Measurements from ENCODE around the gene CCZ1B. TPM values are rescaled to one million over a fixed set of nuclear protein-coding genes. Genes with fewer than 3 reads are reported as not detected.
A peak's percentile ranks its signal among the peaks of the same experiment; 100 is the strongest.
"Not testable (repeated sequence)": the region's sequence is repeated elsewhere in the genome, so short reads cannot be mapped to it uniquely, and the experiment has no call there.

CCZ1B gene
- total RNA-seq, 1 experiment from 2014 or later: 77.0 TPM

GRCh38 chr7:6825236-6826125 lies 594 bp downstream of the CCZ1B start:
- not testable (repeated sequence) for H2BK15ac ChIP-seq (ENCODE audit: low read depth, low read length); H3K4me2 ChIP-seq (ENCODE audit: insufficient read depth, insufficient read length, low read length); H4K91ac ChIP-seq (ENCODE audit: insufficient read length, low read depth, low read length); H2BK5ac ChIP-seq (ENCODE audit: insufficient read length, low read length); H3K9me3 ChIP-seq (ENCODE audit: control insufficient read depth, low read depth, low read length); H3K79me2 ChIP-seq (ENCODE audit: insufficient read depth, low read length); H3K27me3 ChIP-seq (ENCODE audit: insufficient read depth, low read length); H4K20me1 ChIP-seq (ENCODE audit: control insufficient read depth, insufficient read depth, insufficient read length); H3K27me3 Mint-ChIP-seq (ENCODE audit: low read depth); H3K18ac ChIP-seq (ENCODE audit: insufficient read length, low read depth, low read length); H3T11ph ChIP-seq (ENCODE audit: low read length); H2AFZ ChIP-seq (ENCODE audit: low read length); H3K14ac ChIP-seq (ENCODE audit: insufficient read depth, low read length); H3K27ac Mint-ChIP-seq; H2BK20ac ChIP-seq (ENCODE audit: low read depth, low read length, poor library complexity, severe bottlenecking); H4K8ac ChIP-seq (replicated peaks; ENCODE audit: insufficient read length, low read depth, low read length); H3K4me1 Mint-ChIP-seq; H2BK12ac ChIP-seq (ENCODE audit: insufficient read length, low read depth, low read length); H2BK120ac ChIP-seq (ENCODE audit: low read depth, low read length, poor library complexity, severe bottlenecking); H3K9ac ChIP-seq (ENCODE audit: extremely low read depth, insufficient read length, low read length); DNase-seq; H3K27ac ChIP-seq (ENCODE audit: insufficient read length, low read depth, low read length); H3K4me1 ChIP-seq (ENCODE audit: insufficient read depth, low read length); H3K79me1 ChIP-seq (ENCODE audit: insufficient read depth, low read depth, low read length, poor library complexity, severe bottlenecking); H3K9me3 Mint-ChIP-seq; H3K56ac ChIP-seq (ENCODE audit: insufficient read length, low read depth, low read length); H3K4ac ChIP-seq (ENCODE audit: low read depth, low read length); H3K23me2 ChIP-seq (ENCODE audit: insufficient read length, low read depth, low read length, poor library complexity, severe bottlenecking); H4K5ac ChIP-seq (ENCODE audit: insufficient read length, low read depth, low read length); H2AK5ac ChIP-seq (ENCODE audit: insufficient read length, low read length); H3K23ac ChIP-seq (ENCODE audit: insufficient read length, low read depth, low read length)
- Mint-ChIP-seq H3K36me3 (ENCODE audit: insufficient read depth in 1 of 3, low read depth in 3 of 3) (peaks cover 4 to 17% (median 14%) of the 10 kb centered on the region in 3 experiments; a peak in 6 of 7 replicates), H3K4me3 (peak overlapping the region; percentile 74 to 83)
- WGBS (ENCODE audit: extremely low coverage, insufficient read length, low lambda C conversion rate): no CpG with 5 or more reads among the region's 42 CpGs

- H3K4ac ChIP-seq (ENCODE audit: low read depth, low read length); H3K27me3 ChIP-seq (ENCODE audit: insufficient read depth, low read length); DNase-seq; H3K79me1 ChIP-seq (ENCODE audit: insufficient read depth, low read depth, low read length, poor library complexity, severe bottlenecking); H2AFZ ChIP-seq (ENCODE audit: low read length); H3T11ph ChIP-seq (ENCODE audit: low read length); H3K9me3 Mint-ChIP-seq; H2BK12ac ChIP-seq (ENCODE audit: insufficient read length, low read depth, low read length); H2BK20ac ChIP-seq (ENCODE audit: low read depth, low read length, poor library complexity, severe bottlenecking); H3K4me2 ChIP-seq (ENCODE audit: insufficient read depth, insufficient read length, low read length); H4K8ac ChIP-seq (replicated peaks; ENCODE audit: insufficient read length, low read depth, low read length); H2BK15ac ChIP-seq (ENCODE audit: low read depth, low read length); H3K27me3 Mint-ChIP-seq (ENCODE audit: low read depth); H4K91ac ChIP-seq (ENCODE audit: insufficient read length, low read depth, low read length); H3K18ac ChIP-seq (ENCODE audit: insufficient read length, low read depth, low read length); H3K9me3 ChIP-seq (ENCODE audit: control insufficient read depth, low read depth, low read length); H3K14ac ChIP-seq (ENCODE audit: insufficient read depth, low read length); H4K5ac ChIP-seq (ENCODE audit: insufficient read length, low read depth, low read length); H3K4me1 Mint-ChIP-seq; H3K79me2 ChIP-seq (ENCODE audit: insufficient read depth, low read length); H2BK5ac ChIP-seq (ENCODE audit: insufficient read length, low read length); H4K20me1 ChIP-seq (ENCODE audit: control insufficient read depth, insufficient read depth, insufficient read length); H3K56ac ChIP-seq (ENCODE audit: insufficient read length, low read depth, low read length); H3K4me1 ChIP-seq (ENCODE audit: insufficient read depth, low read length); H3K23ac ChIP-seq (ENCODE audit: insufficient read length, low read depth, low read length); H3K27ac ChIP-seq (ENCODE audit: insufficient read length, low read depth, low read length); H3K9ac ChIP-seq (ENCODE audit: extremely low read depth, insufficient read length, low read length); H3K4me3 Mint-ChIP-seq; H3K23me2 ChIP-seq (ENCODE audit: insufficient read length, low read depth, low read length, poor library complexity, severe bottlenecking); H2BK120ac ChIP-seq (ENCODE audit: low read depth, low read length, poor library complexity, severe bottlenecking); H2AK5ac ChIP-seq (ENCODE audit: insufficient read length, low read length): not testable (repeated sequence)
- Mint-ChIP-seq H3K27ac (0 out of 7 replicates have a peak overlapping the region, but pooled peaks of 1 of the 3 experiments have one; percentile 1), H3K36me3 (ENCODE audit: insufficient read depth in 1 of 3, low read depth in 3 of 3) (peaks cover 4 to 36% (median 29%) of the 10 kb centered on the region in 3 experiments; a peak in 6 of 7 replicates)
- WGBS (ENCODE audit: extremely low coverage, insufficient read length, low lambda C conversion rate): no CpG with 5 or more reads among the region's 6 CpGs
Measured at GRCh38 chr7:6821622-6822021, 4.5 kb downstream of the CCZ1B start.

All from H9 (cell line).